NCI-H82 (cell line): ENCODE data around the gene KRTAP2-3.
"Not testable (repeated sequence)": the region's sequence is repeated elsewhere in the genome, so short reads cannot be mapped to it uniquely, and the experiment has no call there.

ENCODE experiments used
- DNase-seq: peaks from one replicate; lab custom pipeline; 2025; lab: John Stamatoyannopoulos, UW

KRTAP2-3 gene

GRCh38 chr17:41060052-41060604, at the start of gene KRTAP2-3:
Gene KRTAP2-3, minus strand, starts transcription at chr17:41060114. Its CDS starts 64 bp downstream, at chr17:41060050.
- no peak for DNase-seq

- not testable (repeated sequence) for DNase-seq
Measured at GRCh38 chr17:41108728-41109386, 48.9 kb upstream of the KRTAP2-3 start.

DNA sequence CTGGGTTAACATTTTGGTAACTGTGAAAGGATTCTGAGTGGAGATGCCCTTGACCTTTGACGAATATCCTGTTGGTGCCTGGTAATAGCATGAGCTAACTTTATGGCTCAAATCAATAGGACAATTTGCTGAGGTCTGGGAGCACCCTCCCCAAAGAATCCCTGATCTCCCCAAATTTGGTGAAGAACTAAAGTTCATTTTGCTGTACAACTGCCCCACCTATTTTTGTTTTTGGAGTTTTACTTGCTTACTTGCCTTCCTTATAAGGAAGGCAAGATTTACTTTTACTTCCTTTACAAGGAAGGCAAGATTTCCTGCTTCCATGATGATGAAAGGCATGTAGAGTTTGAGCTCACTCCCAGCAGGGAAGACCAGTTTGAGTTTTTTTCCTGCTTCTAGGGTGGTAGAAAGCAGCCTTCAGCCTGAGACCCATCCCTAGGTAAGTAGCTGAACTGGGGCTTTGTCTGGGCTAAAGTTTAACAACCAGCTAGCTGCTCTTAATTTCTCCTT, 48.1 kb upstream of the KRTAP2-3 start:
- DNase-seq, result no peak

DNA sequence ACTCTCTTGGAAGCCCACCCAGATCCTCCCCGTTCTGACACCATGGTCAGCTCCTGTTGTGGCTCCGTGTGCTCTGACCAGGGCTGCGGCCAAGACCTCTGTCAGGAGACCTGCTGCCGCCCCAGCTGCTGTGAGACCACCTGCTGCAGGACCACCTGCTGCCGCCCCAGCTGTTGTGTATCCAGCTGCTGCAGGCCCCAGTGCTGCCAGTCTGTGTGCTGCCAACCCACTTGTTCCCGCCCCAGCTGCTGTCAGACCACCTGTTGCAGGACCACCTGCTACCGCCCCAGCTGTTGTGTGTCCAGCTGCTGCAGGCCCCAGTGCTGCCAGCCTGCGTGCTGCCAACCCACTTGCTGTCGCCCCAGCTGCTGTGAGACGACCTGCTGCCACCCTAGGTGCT, 45.4 kb upstream of the KRTAP2-3 start, which contains the start of gene KRTAP4-9:
Gene KRTAP4-9, plus strand, starts transcription at position 43 of the 400 bp plus-strand sequence. Its CDS starts 0 bp downstream, at position 43.
- DNase-seq, result not testable (repeated sequence)

DNA sequence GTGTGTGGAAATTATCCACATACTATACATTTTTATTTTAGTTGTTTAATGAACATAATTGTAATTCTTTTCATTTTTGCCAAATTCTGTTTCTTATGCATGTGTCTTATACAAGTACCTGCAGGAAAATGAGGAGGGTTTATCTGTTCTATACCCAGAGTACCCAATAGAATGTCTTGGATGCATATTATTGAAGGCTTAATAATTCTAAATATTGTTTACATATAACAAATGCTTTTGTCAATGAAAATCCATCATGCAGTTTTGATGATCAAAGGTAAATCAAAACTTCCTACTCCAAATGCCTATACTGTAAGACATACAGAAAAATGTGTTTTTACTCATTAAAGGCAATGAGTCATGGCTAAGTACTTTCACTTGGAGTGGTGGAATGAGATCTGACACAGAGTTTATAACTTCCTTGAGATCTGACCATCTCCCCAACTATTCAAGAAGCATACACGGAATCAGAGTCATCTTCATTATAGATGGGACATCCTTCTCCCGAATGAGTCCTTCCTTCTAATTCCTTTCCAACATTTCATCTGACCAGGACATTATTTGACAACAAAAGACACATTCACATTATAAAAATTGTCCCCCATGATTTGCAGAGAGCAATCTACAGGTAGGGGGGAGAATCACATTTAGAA, 44.6 kb upstream of the KRTAP2-3 start:
- DNase-seq, result not testable (repeated sequence)

DNA sequence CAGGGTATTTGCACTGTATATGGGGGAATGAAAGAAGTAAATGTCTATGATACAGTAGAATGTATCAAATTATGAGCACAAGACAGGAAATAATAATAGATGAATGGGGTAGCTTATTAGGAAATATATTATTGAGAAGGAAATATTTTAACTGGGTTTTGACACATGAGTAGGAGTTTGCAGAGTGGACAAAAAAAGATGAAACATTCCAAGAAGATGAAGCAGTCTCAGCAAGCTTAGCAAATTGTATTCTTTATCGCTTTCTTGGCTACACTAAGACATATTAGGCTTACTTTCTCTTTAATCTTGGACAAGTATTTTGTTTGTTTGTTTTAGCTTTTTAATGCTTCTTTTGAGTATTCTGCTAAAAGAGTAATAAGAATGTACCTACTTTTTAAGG, 44.0 kb upstream of the KRTAP2-3 start:
- no peak for DNase-seq

DNA sequence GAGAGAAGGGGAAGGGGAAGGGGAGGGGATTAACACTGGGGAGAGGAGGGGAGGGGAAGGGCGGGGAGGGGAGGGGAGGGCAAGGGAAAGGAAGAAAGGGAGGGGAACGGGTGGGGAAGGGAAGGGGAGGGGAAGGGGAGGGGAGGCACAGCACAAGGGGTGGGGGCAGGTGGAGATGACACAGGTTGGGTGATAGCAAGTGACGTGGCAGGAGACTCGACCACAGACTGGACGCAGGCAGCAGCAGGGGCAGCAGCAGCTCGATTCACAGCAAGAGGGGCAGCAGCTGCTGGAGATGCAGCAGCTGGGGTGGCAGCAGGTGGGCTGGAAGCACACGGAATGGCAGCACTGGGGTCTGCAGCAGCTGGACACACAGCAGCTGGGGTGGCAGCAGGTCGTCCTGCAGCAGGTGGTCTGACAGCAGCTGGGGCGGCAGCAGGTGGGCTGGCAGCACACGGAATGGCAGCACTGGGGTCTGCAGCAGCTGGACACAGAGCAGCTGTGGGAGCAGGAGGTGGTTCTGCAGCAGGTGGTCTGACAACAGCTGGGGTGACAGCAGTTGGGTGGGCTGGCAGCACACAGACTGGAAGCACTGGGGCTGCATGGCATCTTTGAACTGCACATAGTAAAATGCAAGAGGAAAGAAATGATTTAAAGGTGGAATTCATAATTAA, 41.8 kb upstream of the KRTAP2-3 start, which contains the start of gene KRTAP4-16:
Gene KRTAP4-16, minus strand, starts transcription at position 624 of the 674 bp plus-strand sequence. Its CDS starts 0 bp downstream, at position 624.
- DNase-seq, result no peak

DNA sequence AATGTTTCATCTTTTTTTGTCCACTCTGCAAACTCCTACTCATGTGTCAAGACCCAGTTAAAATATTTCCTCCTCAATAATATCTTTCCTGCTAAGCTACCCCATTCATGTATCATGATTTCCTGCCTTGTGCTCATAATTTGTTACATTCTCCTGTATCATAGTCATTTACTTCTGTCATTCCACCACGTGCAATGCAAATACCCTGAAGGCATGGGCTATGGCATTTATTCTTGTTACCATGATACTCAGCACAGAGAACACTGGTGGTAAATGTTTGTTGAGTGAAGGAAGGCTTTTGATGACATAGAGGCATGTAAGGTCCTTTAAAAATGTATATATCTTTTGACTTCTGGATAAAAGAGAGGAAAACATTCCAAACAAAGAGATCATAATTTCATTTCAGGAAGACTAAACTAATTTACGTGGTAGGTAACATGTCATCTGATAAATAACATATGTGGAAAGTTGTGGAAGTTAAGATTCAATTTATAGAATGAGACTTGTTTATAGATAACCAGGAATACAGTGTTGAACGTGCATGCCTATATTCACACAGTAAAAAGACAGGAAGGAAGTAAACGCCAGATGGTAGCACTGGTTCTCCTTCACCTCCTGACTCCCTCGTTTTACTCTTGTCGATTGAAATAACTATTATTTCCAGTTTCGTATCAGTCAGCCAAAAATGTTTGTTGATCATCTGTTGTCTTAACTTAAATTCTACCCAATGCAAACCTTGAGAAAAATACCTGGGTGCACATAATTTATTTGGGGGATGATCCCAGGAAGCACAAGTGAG, 40.0 kb upstream of the KRTAP2-3 start:
- not testable (repeated sequence) for DNase-seq

- DNase-seq, result no peak
Measured at GRCh38 chr17:41098481-41098880, 38.6 kb upstream of the KRTAP2-3 start.

DNA sequence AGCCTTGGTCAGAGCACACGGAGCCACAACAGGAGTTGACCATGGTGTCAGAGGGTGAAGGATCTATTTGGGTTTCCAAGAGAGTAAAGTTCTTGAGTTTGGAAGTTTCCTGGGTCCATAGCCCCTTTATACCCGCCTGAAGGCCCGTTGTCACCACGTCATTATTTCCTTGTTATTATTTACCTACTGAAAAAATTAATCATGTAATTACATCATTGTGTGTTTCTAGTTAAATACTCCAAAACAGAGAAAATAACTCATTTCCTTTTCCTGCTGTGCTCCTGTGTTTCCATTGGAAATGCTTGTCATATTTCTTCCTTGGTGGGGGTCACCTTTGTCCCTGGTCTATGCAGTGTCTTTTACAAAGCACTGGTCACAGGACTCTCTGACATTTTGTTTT, 38.1 kb upstream of the KRTAP2-3 start, which contains the start of gene KRTAP4-8:
Gene KRTAP4-8, minus strand, starts transcription at position 101 of the 400 bp plus-strand sequence. Its CDS starts 58 bp downstream, at position 43.
- DNase-seq, result no peak

- no peak for DNase-seq
Measured at GRCh38 chr17:41096055-41096454, 36.1 kb upstream of the KRTAP2-3 start.

DNA sequence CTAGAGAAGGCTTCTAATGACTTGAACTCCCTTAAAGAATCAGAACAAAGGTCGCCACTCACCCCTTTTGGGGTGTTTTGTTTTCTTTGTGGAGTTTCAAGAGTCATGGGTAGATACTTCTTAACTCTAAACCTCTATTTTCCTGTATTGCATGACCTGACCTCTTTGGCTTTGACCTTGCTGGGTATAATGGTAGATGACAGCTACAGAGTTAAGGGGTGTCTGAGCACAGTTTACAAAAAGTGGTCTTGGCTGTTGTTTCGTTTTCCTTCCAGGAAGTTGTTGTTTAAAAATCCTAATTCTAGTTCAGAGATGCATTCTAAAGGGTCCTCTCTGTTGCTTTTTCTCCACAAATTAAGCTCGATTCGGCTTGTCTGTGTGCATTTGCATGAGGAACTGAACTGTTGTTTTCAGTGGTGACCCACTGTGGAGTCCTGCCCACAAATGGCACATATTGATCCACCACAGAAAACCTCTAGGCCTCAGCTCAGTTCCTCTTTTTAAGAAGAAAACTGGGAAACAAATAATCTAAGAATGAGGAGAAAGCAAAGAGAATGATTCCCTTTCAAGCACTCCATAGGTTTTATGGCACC, 28.9 kb upstream of the KRTAP2-3 start:
- DNase-seq, result not testable (repeated sequence)

DNA sequence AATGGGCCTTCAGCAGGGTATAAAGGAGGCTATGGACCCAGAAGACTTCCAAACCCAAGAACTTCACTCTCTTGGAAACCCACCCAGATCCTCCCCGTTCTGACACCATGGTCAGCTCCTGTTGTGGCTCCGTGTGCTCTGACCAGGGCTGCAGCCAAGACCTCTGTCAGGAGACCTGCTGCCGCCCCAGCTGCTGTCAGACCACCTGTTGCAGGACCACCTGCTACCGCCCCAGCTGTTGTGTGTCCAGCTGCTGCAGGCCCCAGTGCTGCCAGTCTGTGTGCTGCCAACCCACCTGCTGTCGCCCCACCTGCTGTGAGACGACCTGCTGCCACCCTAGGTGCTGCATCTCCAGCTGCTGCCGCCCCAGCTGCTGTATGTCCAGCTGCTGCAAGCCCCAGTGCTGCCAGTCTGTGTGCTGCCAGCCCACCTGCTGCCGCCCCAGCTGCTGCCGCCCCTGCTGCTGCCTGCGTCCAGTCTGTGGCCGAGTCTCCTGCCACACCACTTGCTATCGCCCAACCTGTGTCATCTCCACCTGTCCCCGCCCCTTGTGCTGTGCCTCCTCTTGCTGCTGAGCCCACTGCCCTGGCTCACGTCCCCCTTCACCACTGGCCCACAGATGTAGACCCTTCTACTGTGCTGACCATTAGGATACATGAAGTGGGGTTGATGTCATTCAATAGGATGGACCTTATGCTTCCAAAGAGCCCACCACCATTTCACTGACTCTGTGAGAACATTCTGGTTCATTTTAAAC, 24.4 kb upstream of the KRTAP2-3 start, which contains the start of gene KRTAP4-7:
Gene KRTAP4-7, plus strand, starts transcription at position 51 of the 757 bp plus-strand sequence. Its CDS starts 57 bp downstream, at position 108.
- DNase-seq, result not testable (repeated sequence)

GRCh38 chr17:41083427-41083826, 23.5 kb upstream of the KRTAP2-3 start:
- DNase-seq, result not testable (repeated sequence)

DNA sequence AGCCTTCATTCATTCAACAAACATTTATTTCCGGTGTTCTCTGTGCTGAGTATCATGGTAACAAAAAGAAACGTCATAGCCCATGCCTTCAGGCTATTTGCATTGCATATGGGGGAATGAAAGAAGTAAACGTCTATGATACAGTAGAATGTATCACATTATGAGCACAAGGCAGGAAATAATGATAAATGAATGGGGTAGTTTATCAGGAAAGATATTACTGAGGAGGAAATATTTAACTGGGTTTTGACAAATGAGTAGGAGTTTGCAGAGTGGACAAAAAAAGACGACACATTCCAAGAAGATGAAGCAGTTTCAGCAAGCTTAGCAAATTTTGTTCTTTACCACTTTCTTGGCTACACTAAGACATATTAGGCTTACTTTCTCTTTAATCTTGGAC, 22.7 kb upstream of the KRTAP2-3 start:
- no peak for DNase-seq

DNA sequence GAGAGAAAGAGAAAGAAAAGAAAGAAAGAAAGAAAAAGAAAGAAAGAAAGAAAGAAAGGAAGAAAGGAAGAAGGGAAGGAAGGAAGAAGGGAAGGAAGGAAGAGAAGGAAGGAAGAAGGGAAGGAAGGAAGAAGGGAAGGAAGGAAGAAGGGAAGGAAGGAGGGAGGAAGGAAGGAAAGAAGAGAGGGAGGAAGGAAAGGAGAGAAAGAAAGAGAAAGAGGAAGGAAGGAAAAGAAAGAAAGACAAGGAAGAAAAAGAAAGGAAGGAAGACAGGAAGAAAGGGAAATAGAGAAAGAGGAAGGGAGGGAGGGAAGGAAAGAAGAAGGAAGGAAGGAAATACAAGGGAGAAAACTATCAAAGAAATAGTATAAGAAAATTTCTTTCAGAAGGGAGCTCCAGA, 16.9 kb upstream of the KRTAP2-3 start:
- DNase-seq, result no peak

DNA sequence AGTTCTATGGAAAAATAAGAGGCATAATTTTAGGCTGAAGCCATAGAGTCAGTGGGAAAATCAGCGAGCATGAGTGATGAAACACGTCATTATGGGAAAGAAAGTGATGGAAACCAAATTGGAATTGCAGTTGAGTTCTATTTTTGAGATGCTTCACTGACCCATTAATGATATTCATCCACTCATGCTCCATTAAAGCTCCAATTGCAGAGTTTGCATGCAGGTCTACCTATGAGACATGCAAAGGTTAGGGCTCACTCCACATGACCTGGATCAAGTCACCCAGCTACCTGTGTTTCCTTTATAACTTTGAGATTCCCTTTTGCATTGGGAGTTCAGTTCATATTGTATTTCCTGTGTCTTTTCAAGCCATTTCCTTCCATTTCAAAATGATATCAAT, 13.8 kb upstream of the KRTAP2-3 start:
- no peak for DNase-seq

DNA sequence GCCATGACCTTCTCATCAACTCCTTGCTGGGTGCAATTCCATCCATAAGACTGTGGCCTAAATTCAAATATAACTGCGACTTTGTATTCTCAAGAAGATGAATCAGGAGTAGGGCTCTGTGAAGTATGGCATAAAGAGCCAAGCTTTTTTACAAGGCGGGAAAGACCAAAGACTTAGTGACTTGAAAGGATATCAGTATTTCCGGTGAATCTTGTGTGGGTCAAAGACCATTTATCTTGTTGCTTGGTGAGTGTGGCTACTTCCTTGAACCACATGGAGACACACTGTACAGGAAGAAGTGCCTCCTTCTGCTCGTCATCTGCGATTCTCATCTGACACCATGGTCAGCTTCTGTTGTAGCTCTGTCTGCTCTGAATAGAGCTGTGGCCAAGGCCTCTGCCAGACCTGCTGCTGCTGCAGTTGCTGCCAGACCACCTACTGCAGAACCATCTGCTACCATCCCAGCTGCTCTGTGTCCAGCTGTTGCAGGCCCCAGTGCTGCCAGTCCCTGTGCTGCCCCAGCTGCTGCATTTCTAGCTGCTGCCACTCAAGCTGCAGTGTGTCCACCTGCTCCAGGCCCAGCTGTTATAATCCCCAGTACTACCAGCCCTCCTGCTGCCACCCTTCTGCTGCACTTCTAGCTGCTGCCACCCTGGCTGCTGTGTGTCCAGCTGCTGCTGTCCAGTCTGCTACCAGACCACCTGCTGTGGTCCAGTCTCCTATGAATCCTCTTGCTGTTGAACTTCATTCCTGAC, 11.9 kb upstream of the KRTAP2-3 start:
- no peak for DNase-seq

DNA sequence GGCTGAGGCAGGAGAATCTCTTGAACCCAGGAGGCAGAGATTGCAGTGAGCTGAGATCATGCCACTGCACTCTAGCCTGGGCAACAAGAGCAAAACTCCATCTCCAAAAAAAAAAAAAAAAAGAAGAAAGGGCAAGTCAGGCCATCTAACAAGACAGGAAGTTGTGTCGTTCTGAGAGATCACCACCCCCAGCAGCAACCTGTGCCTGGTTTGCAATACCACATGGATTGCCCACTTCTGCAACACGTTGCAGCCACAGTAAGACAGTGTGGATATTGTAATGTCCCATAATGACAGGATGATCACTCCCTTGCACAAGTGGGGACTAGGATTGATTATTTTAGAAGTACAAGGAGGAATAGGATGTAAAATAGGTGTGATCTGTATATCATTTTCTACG, 9.1 kb upstream of the KRTAP2-3 start:
- no peak for DNase-seq
